Skeletal muscle tissue (tissue), 4 donors: ENCODE results near the gene UNC119. TPM values are rescaled to one million over a fixed set of nuclear protein-coding genes. Genes with fewer than 3 reads are reported as not detected.

Experiments used
- H3K27ac ChIP-seq: one replicate; pipeline ENCODE4 v1.7.0; 2013; ENCODE audit warnings: mild to moderate bottlenecking, low read depth, low read length, inconsistent platforms
- H3K27me3 ChIP-seq, 3 donors: one replicate each; pipeline ENCODE4 v1.7.0; 2013; ENCODE audit warnings: low read length in 3 of 3; ENCODE audit not compliant: control insufficient read depth in 3 of 3, insufficient read depth in 3 of 3
- H3K36me3 ChIP-seq, 3 donors: one replicate each; pipeline ENCODE4 v1.7.0; 2013; ENCODE audit warnings: low read length in 3 of 3; ENCODE audit not compliant: control insufficient read depth in 3 of 3, insufficient read depth in 3 of 3
- H3K4me1 ChIP-seq, 3 donors: one replicate each; pipeline ENCODE4 v1.7.0; 2013; ENCODE audit warnings: low read length in 3 of 3, mild to moderate bottlenecking in 3 of 3; ENCODE audit not compliant: control insufficient read depth in 3 of 3, insufficient read depth in 3 of 3
- H3K4me3 ChIP-seq, 3 donors: one replicate each; pipeline ENCODE4 v1.7.0; 2013; ENCODE audit warnings: low read length in 3 of 3
- H3K9ac ChIP-seq, 3 donors: one replicate each; pipeline ENCODE4 v1.7.0; 2013; ENCODE audit warnings: low read length in 3 of 3, mild to moderate bottlenecking in 3 of 3, moderate library complexity in 2 of 3, low read depth in 1 of 3
- H3K9me3 ChIP-seq, 3 donors: one replicate each; pipeline ENCODE4 v1.7.0; 2013; ENCODE audit warnings: low read length in 3 of 3; ENCODE audit not compliant: control insufficient read depth in 3 of 3
- total RNA-seq: library from RNA; depleted of rRNA; stranded (reverse); fragments of >200 nt; gene quantifications from one replicate; pipeline ENCODE4 v1.2.3, GENCODE V29; 2014
- donor health status: Osteomylitis.

Gene UNC119
- total RNA-seq: 5.7 TPM

- H3K4me3 ChIP-seq: peak within 1 kb of the TSS; percentile 54 to 74 (median 68)
- H3K4me1 ChIP-seq: peaks cover 7 to 17% (median 15%) of the 10 kb centered on the region in 3 donors
- peaks cover 30 to 38% (median 34%) of the 10 kb centered on the region in 3 donors for H3K36me3 ChIP-seq
- no peaks in the 10 kb centered on the region for H3K9me3 ChIP-seq
- H3K9ac ChIP-seq: peak within 1 kb of the TSS in 2 of 3 donors; percentile 53 to 78
- H3K27me3 ChIP-seq: no peaks in the 10 kb centered on the region
- no peak within 1 kb of the TSS for H3K27ac ChIP-seq
Measured at GRCh38 chr17:28552176-28552999, at the start of gene UNC119. UNC119 (minus strand) TSS chr17:28552624; CDS start chr17:28552557, 67 bp downstream.

DNA sequence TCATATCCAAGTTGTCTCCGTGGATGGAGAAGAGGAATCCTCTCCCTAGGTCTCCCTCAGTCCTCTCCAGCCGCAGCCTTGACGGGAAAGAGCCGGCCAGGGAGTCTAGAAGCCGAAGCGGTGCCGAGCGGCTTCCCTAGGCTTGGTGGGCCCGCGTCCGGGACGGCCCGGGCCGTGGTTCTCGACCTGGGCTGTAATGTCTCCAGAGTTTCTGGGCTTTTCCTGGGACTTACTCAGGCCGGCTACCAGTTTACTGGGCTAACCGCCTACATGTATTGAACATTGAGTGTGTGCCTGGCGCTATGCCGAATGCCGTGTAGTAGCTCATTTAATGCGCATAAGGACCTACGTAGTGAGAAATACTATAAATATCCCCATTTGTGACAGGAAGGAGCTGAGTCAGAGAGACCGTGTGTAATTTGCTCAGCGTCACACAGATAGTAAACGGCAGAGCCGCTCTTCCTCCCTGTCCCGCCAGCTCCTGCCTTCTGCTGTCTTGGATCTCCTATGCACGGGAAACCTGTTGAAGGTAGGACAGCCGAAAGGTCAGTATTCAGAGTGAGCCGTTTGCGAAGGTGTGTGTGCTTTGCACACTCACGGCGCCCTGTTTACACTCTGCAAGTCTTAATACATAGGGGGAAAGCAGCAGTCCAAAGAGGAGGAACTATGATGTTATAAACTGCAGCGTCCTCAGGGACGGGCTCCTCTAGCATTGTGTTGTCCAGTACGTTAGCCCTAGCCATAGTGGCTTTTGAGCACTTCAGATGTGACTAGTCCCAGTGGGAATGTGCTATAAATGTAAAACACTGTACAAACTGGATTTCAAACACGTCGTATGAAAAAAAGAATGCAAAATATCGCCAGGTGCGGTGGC lies 47.1 kb upstream of the UNC119 start:
- Histone ChIP-seq H3K36me3 (no peaks in the 10 kb centered on the region), H3K9ac (peak overlapping the region; percentile 83 to 90 (median 89)), H3K4me3 (peak overlapping the region; percentile 67 to 94 (median 81)), H3K4me1 (peaks cover 15 to 19% (median 16%) of the 10 kb centered on the region in 3 donors), H3K9me3 (no peaks in the 10 kb centered on the region), H3K27ac (peak overlapping the region; percentile 93), H3K27me3 (peaks cover 0 to 3% (median 0%) of the 10 kb centered on the region in 3 donors)

DNA sequence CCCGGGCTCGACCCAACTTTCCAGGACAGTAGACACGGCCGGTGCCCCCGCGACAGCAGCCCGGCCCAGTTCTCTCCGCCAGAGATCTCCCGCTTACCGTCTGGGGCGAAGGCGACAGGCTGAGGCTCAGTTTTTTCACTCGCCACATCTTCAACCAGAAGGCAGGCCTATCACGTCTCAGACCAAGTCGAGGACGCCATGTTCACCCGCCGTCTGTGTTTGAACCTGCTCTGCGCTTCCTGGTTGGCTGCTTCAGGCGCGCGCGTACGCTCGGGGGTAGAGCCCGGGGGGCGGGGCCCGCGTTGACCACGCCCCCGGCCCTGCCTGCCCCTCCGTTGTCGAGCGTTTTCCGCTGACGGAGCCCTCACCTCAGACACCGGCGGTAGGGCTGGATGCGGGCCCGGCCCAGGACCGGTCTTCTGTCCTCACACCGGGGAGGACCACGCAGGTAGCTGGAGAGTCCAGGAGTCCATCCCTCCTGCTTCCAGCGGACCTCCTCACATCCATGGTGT lies 46.4 kb upstream of the UNC119 start, which contains the start of gene SPAG5:
Gene SPAG5 (minus strand): TSS at position 227 of the 512 bp plus-strand sequence. CDS start 79 bp downstream, at position 148.
- peak within 1 kb of the TSS; percentile 93 for H3K27ac ChIP-seq
- peak within 1 kb of the TSS; percentile 83 to 90 (median 89) for H3K9ac ChIP-seq
- no peaks in the 10 kb centered on the region for H3K36me3 ChIP-seq
- peak within 1 kb of the TSS; percentile 67 to 94 (median 81) for H3K4me3 ChIP-seq
- peaks cover 15 to 19% (median 16%) of the 10 kb centered on the region in 3 donors for H3K4me1 ChIP-seq
- no peaks in the 10 kb centered on the region for H3K9me3 ChIP-seq
- peaks cover 0 to 3% (median 0%) of the 10 kb centered on the region in 3 donors for H3K27me3 ChIP-seq

DNA sequence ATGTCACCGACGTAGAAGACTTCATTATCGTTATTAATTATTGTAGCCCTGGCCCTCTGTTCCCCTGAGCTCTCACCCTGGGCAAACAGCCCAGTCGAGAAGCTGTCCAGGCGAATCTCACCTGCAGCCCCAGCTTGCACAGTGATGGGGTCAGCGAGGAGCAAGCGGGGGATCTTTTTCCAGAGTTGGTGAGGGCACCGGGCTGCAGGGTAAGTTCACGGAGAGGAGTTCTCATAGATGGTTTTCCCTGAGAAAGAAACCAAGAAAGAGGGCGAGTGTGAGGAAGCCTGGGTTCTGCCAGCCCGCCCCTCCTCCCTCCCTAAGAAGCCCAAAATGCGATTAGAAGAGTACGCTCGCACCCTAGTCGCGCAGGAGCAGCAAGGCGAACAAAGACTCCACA lies 46.0 kb upstream of the UNC119 start:
- H3K9ac ChIP-seq: peak overlapping the region in 2 of 3 donors; percentile 45 to 53
- no peaks in the 10 kb centered on the region for H3K36me3 ChIP-seq
- H3K9me3 ChIP-seq: no peaks in the 10 kb centered on the region
- H3K4me3 ChIP-seq: peak overlapping the region; percentile 67 to 94 (median 81)
- peaks cover 15 to 19% (median 16%) of the 10 kb centered on the region in 3 donors for H3K4me1 ChIP-seq
- peaks cover 0 to 3% (median 0%) of the 10 kb centered on the region in 3 donors for H3K27me3 ChIP-seq
- no peak overlapping the region for H3K27ac ChIP-seq

DNA sequence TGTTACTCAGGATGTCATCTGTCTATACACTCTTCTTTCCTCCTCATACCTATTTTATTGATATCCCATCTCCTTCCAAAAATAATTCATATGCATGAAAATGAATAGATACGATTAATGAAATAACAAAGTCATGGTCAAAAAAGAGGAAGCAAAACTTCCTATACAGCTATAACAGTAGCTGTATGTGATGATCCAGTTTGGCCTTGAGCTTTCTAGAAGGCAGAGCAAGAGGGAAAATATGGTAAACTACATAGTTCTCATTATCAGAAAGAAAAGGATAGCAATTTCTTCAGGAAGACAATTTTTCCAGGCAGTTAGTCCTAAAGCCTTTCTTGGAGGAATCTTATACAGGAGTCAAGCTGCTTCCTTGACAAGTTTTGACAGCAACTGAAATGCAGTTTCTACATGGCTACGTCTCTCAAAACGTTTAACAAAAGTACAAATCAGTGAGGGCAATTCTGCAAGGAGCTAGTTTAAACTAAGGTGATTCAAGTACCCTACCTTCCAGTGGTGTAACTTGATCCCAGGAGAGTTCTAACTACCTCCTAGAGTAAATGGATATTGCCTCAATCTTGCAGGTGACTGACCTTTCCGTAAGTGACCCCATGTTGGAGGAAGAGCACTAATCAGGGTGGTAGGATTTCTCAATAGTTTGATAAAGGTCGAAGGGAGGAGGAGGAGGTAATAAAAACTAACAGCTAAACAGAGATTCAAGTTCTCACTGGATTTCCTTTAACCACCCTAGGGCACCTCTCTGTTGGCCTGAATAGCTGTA lies 45.4 kb upstream of the UNC119 start:
- Histone ChIP-seq H3K4me3 (peak overlapping the region in 2 of 3 donors; percentile 67 to 94), H3K4me1 (peaks cover 15 to 19% (median 16%) of the 10 kb centered on the region in 3 donors), H3K27me3 (peaks cover 0 to 3% (median 0%) of the 10 kb centered on the region in 3 donors), H3K27ac (no peak overlapping the region), H3K9ac (no peak overlapping the region), H3K9me3 (no peaks in the 10 kb centered on the region), H3K36me3 (no peaks in the 10 kb centered on the region)

GRCh38 chr17:28592260-28592659 lies 39.8 kb upstream of the UNC119 start:
- no peaks in the 10 kb centered on the region for H3K36me3 ChIP-seq
- no peak overlapping the region for H3K27ac ChIP-seq
- H3K4me1 ChIP-seq: no peaks in the 10 kb centered on the region
- H3K4me3 ChIP-seq: no peak overlapping the region
- H3K9ac ChIP-seq: no peak overlapping the region
- H3K9me3 ChIP-seq: no peaks in the 10 kb centered on the region
- H3K27me3 ChIP-seq: peaks cover 0 to under 1% (median 0%) of the 10 kb centered on the region in 3 donors

- no peaks in the 10 kb centered on the region for H3K27me3 ChIP-seq
- no peak overlapping the region for H3K4me3 ChIP-seq
- no peak overlapping the region for H3K27ac ChIP-seq
- H3K9me3 ChIP-seq: no peaks in the 10 kb centered on the region
- no peaks in the 10 kb centered on the region for H3K4me1 ChIP-seq
- no peak overlapping the region for H3K9ac ChIP-seq
- peaks cover 7 to 10% (median 8%) of the 10 kb centered on the region in 3 donors for H3K36me3 ChIP-seq
Measured at GRCh38 chr17:28585851-28586250, 33.4 kb upstream of the UNC119 start.

DNA sequence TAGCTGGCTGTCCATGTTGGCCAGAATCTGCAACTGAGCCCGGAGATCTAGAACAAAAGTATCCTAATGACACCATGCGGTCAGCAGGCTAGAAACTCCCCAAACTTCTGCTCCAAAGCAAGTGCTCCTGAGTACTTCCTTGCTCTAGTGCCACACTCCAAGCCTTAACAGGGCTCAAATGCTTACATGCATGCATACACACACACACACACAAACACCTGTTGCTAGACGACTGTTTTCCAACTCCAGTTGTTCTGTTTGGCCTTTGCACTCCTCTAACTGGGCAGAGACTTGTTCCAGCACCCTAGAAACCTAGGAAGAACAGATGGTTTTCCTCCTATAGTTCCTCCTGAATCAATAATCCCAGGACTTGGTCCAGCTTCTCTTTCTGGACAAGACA lies 32.0 kb upstream of the UNC119 start:
- no peak overlapping the region for H3K4me3 ChIP-seq
- no peaks in the 10 kb centered on the region for H3K27me3 ChIP-seq
- no peaks in the 10 kb centered on the region for H3K9me3 ChIP-seq
- H3K4me1 ChIP-seq: no peaks in the 10 kb centered on the region
- peaks cover 7 to 10% (median 8%) of the 10 kb centered on the region in 3 donors for H3K36me3 ChIP-seq
- no peak overlapping the region for H3K9ac ChIP-seq
- H3K27ac ChIP-seq: no peak overlapping the region

GRCh38 chr17:28582513-28582912 lies 30.1 kb upstream of the UNC119 start:
- Histone ChIP-seq H3K9ac (no peak overlapping the region), H3K27ac (no peak overlapping the region), H3K4me1 (no peaks in the 10 kb centered on the region), H3K27me3 (no peaks in the 10 kb centered on the region), H3K4me3 (no peak overlapping the region), H3K36me3 (peaks cover 7 to 10% (median 8%) of the 10 kb centered on the region in 3 donors), H3K9me3 (no peaks in the 10 kb centered on the region)
